Tibial nerve (tissue), 4 donors: ENCODE results near the gene DIP2C.

ENCODE experiments used
- EP300 ChIP-seq, 2 donors: sonication (generic); formaldehyde crosslinking; IDR thresholded peaks; one replicate each; pipeline ENCODE4 v1.6.1; 2017; ENCODE audit warnings: antibody characterized with exemption in 2 of 2, mild to moderate bottlenecking in 1 of 2
- POLR2A ChIP-seq, 2 donors: fragments of 450-650 bp; IDR thresholded peaks; one replicate each; pipeline ENCODE4 v1.6.1; 2017; ENCODE audit warnings: antibody characterized with exemption in 2 of 2, mild to moderate bottlenecking in 2 of 2, moderate library complexity in 2 of 2
- TF ChIP-seq, protein P1 (sequence below), 5 experiments: fragments of 200-600 bp in 3 of 5; fragments of 450-650 bp in 2 of 5; sonication (generic) in 3 of 5; IDR thresholded peaks; one replicate each; pipeline ENCODE4 v1.5.1; 2016 to 2019; ENCODE audit warnings: antibody characterized with exemption in 5 of 5, mild to moderate bottlenecking in 3 of 5, moderate library complexity in 2 of 5

DNA sequence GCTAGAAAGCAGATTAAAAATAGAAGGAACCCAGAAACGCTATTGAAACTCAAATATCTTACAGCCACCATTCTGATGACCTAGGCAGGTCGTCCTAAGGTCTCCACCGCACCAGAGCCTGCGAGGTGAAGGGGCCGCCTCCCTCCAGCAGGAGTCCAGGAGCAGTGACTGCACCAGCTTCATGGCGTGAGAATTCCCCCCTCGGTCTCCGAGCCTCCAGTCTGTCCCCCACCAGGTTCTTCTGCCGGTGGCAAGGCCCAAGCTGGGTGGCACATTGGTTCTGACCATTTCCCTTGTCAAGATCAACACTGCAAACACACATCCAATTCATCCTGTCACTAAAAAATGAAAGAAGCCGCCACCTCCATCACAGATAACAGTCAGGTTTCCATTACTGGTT lies 98.7 kb downstream of the DIP2C start:
- TF ChIP-seq POLR2A (IDR thresholded peaks at IDR 0.05) (no peak), EP300 (IDR thresholded peaks at IDR 0.05) (no peak)
- TF ChIP-seq, protein P1, sequence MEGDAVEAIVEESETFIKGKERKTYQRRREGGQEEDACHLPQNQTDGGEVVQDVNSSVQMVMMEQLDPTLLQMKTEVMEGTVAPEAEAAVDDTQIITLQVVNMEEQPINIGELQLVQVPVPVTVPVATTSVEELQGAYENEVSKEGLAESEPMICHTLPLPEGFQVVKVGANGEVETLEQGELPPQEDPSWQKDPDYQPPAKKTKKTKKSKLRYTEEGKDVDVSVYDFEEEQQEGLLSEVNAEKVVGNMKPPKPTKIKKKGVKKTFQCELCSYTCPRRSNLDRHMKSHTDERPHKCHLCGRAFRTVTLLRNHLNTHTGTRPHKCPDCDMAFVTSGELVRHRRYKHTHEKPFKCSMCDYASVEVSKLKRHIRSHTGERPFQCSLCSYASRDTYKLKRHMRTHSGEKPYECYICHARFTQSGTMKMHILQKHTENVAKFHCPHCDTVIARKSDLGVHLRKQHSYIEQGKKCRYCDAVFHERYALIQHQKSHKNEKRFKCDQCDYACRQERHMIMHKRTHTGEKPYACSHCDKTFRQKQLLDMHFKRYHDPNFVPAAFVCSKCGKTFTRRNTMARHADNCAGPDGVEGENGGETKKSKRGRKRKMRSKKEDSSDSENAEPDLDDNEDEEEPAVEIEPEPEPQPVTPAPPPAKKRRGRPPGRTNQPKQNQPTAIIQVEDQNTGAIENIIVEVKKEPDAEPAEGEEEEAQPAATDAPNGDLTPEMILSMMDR (IDR thresholded peaks at IDR 0.05): no peak
